Left forelimb (tissue), 1 donor: ENCODE results near the gene ATP6V0E1.
"Not testable (repeated sequence)": the region's sequence is repeated elsewhere in the genome, so short reads cannot be mapped to it uniquely, and the experiment has no call there.

Source experiments
- DNase-seq: peaks from one replicate; pipeline ENCODE4 v3.0.0-alpha.2; 2018; ENCODE audit warnings: low spot score

ATP6V0E1 gene

GRCh38 chr5:173039188-173039587 is 55.6 kb downstream of the ATP6V0E1 start:
- no peak for DNase-seq

- no peak for DNase-seq
Observed at GRCh38 chr5:173039964-173040363, 56.4 kb downstream of the ATP6V0E1 start.

DNA sequence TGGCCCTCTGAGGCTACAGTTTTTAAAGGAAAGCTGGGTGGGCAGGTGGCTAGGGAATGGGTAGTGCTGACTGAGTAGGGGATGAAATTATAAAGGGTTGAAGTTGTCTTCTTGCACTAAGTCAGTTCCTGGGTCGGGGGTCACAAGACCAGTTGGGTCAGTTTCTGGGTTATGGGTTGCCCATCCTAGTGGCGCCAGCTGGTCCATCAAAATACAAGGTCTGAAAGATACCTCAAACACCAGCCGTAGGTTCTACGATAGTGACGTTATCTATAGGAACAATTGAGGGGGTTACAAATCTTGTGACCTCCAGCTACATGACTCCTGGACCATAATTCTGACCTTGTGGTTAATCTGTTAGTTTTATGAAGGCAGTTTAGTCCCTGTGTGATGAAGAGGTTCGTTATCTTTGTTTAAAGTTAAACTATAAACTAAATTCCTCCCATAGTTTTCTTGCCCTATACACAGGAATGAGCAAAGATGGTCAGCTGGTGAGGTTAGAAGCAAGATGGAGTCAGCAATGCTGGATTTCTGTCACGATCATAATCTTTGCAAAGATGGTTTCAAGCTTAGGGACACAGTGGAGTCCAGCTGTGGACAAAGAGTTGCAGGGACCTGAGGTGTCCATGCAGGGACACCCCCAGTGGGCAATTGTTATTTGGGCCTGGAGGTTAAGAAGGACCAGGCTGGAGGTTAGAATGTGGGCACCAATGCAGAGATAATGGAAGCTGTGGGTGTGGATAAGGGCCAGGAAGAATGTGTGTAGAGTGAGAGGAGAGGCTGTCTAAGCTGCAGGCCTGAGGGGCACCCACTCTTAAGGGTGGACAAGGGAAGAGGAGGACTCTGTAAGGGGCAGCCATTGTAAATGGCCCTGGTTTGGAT is 58.6 kb downstream of the ATP6V0E1 start:
- no peak for DNase-seq

DNA sequence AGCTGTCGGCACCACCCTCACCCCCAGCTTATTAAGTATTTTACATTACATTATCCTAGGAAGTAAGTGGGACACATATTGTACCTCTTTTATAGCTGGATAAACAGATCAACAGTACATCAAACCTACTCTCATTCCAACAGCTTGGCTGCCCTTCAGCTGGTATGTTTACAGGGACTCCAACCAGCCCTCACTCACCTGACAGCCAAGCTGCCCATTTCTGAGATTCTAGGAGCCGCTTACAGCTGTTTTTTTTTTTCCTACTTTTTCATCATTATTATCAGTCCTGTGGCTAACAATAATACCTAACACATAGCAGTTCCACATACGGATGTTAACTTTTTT is 59.2 kb downstream of the ATP6V0E1 start:
- DNase-seq: no peak

GRCh38 chr5:173045474-173045873 is 61.9 kb downstream of the ATP6V0E1 start:
- DNase-seq: no peak

DNA sequence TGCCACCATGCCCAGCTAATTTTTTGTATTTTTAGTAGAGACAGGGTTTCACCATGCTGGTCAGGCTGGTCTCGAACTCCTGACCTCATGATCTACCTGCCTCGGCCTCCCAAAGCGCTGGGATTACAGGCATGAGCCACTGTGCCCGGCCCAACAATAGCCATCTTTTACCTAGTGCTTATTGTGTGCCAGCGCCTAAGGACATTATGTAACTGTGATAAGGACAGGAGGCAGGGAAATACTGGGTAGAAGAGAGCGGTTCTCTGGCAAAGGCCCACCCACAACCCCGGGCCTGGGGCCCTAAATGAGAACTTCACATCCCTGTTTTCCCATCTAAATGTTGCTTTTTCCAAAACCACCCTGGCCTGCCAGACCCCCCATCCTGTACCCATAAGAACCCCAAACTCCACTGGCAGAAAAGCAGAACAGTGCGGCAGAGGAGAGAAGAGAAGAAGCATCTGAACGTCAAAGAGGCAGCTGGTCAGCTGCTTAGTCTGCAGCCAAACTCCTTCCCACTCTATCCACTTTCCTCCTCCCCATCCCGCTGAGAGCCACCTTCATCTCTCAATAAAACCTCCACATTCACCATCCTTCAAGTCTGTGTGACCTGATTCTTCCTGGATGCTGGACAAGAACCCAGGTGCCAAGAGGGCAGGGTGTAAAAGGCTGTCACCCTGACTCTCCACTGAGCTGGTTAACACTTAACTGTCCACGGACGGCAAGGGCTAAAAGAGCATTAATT is 63.7 kb downstream of the ATP6V0E1 start:
- not testable (repeated sequence) for DNase-seq

GRCh38 chr5:173047838-173048105 is 64.2 kb downstream of the ATP6V0E1 start:
- no peak for DNase-seq

- DNase-seq: no peak
Observed at GRCh38 chr5:173050791-173051190, 67.2 kb downstream of the ATP6V0E1 start.

DNA sequence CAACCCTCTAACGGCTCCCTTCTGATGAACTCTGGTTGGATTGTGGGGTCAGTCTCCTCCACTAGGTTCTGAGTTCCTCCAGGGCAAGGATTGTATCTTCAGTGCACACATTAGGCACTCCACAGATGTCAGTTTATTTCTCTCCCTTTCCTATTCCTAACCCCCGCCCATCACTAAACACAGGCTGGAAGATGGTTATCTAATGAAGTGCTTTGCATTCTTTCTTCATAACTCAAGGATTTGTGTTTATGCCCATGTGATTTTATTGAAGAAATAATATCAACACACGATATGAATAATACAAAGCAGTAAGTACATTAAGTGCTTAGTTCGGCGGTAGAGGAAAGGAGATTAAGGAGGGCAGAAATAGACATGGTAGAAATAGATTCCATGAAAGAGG is 68.2 kb downstream of the ATP6V0E1 start:
- DNase-seq: no peak

DNA sequence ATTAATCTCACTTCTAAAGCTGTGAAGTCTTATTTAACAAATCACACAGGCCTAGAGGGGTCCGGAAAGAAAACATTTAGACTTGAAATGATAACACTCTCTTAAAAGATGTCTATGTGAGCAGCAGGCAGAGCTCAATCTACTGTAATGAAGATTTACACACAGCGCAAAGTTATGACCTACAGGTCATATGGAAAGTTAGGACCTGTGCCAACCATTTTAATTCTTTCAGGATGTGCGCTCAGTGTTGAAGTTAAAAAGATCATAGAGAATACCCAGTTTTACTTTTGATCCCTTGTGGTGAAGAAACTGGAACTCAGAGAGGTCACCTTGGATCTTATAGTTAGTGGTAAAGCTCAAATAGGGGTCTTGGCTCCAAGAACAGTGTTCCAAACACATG is 69.5 kb downstream of the ATP6V0E1 start:
- DNase-seq: no peak

DNA sequence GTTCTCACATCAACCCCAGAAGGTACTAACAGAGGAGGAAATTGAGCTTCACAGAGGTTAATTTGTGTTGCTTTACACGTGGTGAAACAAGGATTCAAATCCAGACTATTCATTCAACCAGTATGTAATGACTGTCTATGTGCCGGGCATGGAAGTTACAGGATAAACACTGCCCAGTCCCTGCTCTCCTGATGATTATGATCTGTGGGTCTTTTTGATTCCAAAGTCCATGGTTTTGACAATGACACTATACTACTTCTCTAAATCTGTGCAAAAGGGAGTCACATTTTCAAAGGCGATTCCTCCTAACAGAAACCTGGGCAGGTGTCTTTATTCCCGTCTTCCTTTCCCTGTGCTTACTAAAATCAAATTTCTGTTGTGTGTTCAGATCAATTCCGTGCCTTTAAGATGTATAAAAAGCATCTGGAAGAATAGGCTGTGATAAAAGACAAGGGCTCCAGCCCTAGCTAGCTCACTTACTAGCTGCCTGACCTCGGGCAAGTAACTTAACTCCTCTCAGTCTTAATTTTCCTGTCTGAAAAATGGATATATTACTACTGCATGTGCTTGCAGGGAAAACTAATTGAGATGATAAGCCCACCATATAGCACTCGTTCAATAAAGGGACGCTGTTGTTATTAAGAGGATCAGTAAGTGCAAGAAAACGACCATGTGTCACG is 71.6 kb downstream of the ATP6V0E1 start:
- no peak for DNase-seq

- no peak for DNase-seq
Observed at GRCh38 chr5:173055722-173055982, 72.1 kb downstream of the ATP6V0E1 start.

DNA sequence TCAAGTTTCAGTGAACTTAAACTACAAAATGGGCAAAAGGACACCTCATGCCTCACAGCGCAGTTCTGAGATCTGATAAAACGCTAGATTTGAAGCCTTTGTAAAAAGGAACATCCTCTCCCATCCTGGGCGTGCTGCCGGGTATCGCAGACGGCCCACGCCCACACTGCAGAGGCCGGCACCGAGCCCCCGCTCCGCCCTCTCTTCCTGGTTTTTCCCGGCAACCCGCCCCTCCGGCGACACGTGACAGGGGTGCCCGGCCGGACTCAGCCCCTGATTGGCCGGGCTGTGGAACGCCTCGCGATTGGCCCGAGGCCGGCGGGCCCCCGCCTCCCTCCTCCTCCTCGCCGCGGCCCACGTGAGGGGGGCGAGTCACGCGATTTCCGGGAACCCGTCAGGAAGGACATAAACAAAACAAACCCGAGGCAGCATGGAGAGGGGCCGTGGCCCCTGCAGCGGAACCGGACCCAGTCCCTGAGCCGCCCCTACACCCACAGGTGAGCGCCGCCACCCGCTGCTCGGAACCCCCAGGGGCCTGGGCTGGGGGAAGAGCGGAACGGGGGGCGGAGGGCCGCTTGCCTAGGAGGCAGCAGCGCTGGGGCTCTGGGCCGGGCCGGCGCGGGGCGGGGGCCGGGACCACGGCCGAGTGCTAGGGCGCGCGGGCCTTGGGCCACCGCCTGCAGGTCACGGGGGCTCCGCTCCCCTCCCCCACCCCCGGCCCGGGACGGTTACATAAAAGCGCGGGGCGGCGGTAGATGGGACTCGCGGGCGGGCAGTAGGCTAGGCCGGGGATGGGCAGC is 72.6 kb downstream of the ATP6V0E1 start, which contains the start of gene CREBRF:
TSS of gene CREBRF (plus strand) at position 370 of the 800 bp plus-strand sequence. CDS start 24,424 bp downstream, outside the sequence.
- DNase-seq: peak; percentile 99

DNA sequence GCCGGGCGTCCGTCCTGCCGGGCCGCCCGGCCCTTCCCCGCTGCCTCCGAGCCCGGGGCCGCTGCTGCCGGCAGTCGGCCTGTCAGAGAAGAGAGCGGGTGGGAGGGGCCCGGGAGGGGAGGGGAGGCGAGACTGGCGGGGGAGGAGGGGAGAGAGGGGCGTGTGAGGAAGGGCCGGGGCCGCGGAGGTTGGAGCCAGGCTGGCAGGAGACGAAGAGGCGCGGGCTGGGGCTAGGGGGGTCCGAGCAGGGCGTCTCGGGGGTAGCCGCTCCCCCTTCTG is 73.2 kb downstream of the ATP6V0E1 start:
- no peak for DNase-seq

GRCh38 chr5:173057062-173057924 is 73.7 kb downstream of the ATP6V0E1 start:
- peak; percentile 99 for DNase-seq

- DNase-seq: no peak
Observed at GRCh38 chr5:173062141-173062540, 78.6 kb downstream of the ATP6V0E1 start.

DNA sequence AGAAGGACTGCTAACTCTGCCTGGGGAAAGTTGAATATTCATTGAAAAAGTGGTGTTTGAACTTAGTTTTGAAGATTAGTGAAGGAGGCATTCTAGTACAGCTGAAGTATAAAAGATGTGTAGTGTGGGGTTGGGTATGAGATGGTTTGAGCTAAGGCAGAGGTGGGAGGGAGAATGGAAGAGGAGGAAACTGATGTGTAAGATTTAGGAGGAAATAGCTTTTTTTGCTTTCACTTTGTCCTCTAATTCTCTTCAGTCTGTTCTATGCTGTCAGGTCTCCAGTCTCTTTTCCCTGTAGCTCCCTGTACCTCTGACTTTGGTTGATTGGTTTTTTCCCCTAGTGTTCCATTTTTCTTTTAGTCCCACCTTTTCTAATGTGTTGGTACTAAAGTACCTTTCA is 81.6 kb downstream of the ATP6V0E1 start:
- DNase-seq: no peak

GRCh38 chr5:173069671-173070070 is 86.1 kb downstream of the ATP6V0E1 start:
- DNase-seq: no peak

GRCh38 chr5:173075137-173075843 is 91.7 kb downstream of the ATP6V0E1 start:
- no peak for DNase-seq

- DNase-seq: no peak
Observed at GRCh38 chr5:173075970-173076369, 92.4 kb downstream of the ATP6V0E1 start.

GRCh38 chr5:173076471-173076870 is 92.9 kb downstream of the ATP6V0E1 start:
- not testable (repeated sequence) for DNase-seq
